ENCODE measurements around the gene DIPK1C. TPM values are rescaled to one million over a fixed set of nuclear protein-coding genes. Genes with fewer than 3 reads are reported as not detected.
A peak's percentile ranks its signal among the peaks of the same experiment; 100 is the strongest.

Gene DIPK1C
- total RNA-seq, 1 donor from 2014 or later: not detected

GRCh38 chr18:74500372-74500771 lies 43.3 kb upstream of the DIPK1C start:
- H3K9me3 ChIP-seq: no peaks in the 10 kb centered on the region
- peaks cover 37% of the 10 kb centered on the region for H3K4me1 ChIP-seq
- DNase-seq (ENCODE audit: extremely low spot score in 2 of 2): no peak
- intact Hi-C loops (cut with DNase I): no loop called here
- peak overlapping the region in 1 of 2 donors; percentile 23 for H3K4me3 ChIP-seq
- H3K36me3 ChIP-seq: peaks cover 0 to 36% of the 10 kb centered on the region in 2 donors
- no peaks in the 10 kb centered on the region for H3K27me3 ChIP-seq
- H3K27ac ChIP-seq: peak overlapping the region; percentile 67
- TF ChIP-seq CTCF (IDR thresholded peaks at IDR 0.05) (no peak), POLR2A (IDR thresholded peaks at IDR 0.05) (no peak), POLR2AphosphoS5 (IDR thresholded peaks at IDR 0.05; ENCODE audit: insufficient read depth in 1 of 2, low read depth in 1 of 2) (no peak)

- intact Hi-C loops (cut with DNase I): loop anchor here (5.0 kb wide), 1 partner anchor 98 kb away; the partner anchor contains the start of gene ZNF407
These were observed 42.5 kb upstream of the DIPK1C start for GRCh38 chr18:74499633-74500032.

GRCh38 chr18:74498712-74499627 lies 41.9 kb upstream of the DIPK1C start:
- intact Hi-C loops (cut with DNase I): loop anchor here (5.0 kb wide), 1 partner anchor 98 kb away; the partner anchor contains the start of gene ZNF407
- Histone ChIP-seq H3K9me3 (no peaks in the 10 kb centered on the region), H3K4me1 (peaks cover 37% of the 10 kb centered on the region), H3K27me3 (no peaks in the 10 kb centered on the region), H3K4me3 (peak overlapping the region; percentile 6 to 23), H3K27ac (peak overlapping the region; percentile 67), H3K36me3 (peaks cover 0 to 31% of the 10 kb centered on the region in 2 donors)
- TF ChIP-seq POLR2A (IDR thresholded peaks at IDR 0.05) (no peak), CTCF (IDR thresholded peaks at IDR 0.05) (no peak), POLR2AphosphoS5 (IDR thresholded peaks at IDR 0.05; ENCODE audit: insufficient read depth in 1 of 2, low read depth in 1 of 2) (no peak)
- no peak for DNase-seq (ENCODE audit: extremely low spot score in 2 of 2)

More at GRCh38 chr18:74499633-74500032, 42.5 kb upstream of the DIPK1C start:
- H3K4me1 ChIP-seq: peaks cover 37% of the 10 kb centered on the region
- H3K4me3 ChIP-seq: peak overlapping the region; percentile 6 to 23
- H3K36me3 ChIP-seq: peaks cover 0 to 36% of the 10 kb centered on the region in 2 donors
- no peak for DNase-seq (ENCODE audit: extremely low spot score in 2 of 2)
- H3K27me3 ChIP-seq: no peaks in the 10 kb centered on the region
- no peaks in the 10 kb centered on the region for H3K9me3 ChIP-seq
- H3K27ac ChIP-seq: peak overlapping the region; percentile 67
- no peak for TF ChIP-seq POLR2A (IDR thresholded peaks at IDR 0.05)
- no peak for TF ChIP-seq POLR2AphosphoS5 (IDR thresholded peaks at IDR 0.05; ENCODE audit: insufficient read depth in 1 of 2, low read depth in 1 of 2)
- no peak for TF ChIP-seq CTCF (IDR thresholded peaks at IDR 0.05)

- H3K4me3 ChIP-seq: no peak overlapping the region
- H3K9me3 ChIP-seq: no peaks in the 10 kb centered on the region
- no peaks in the 10 kb centered on the region for H3K27me3 ChIP-seq
- no peak for TF ChIP-seq POLR2A (IDR thresholded peaks at IDR 0.05)
- TF ChIP-seq POLR2AphosphoS5 (IDR thresholded peaks at IDR 0.05; ENCODE audit: insufficient read depth in 1 of 2, low read depth in 1 of 2): no peak
- no peak for TF ChIP-seq CTCF (IDR thresholded peaks at IDR 0.05)
- intact Hi-C loops (cut with DNase I): loop anchor here (5.0 kb wide), 1 partner anchor 100 kb away; the partner anchor contains the start of gene ZNF407
- no peak for DNase-seq (ENCODE audit: extremely low spot score in 2 of 2)
- H3K27ac ChIP-seq: no peak overlapping the region
- peaks cover 0 to 19% of the 10 kb centered on the region in 2 donors for H3K36me3 ChIP-seq
- peaks cover 37% of the 10 kb centered on the region for H3K4me1 ChIP-seq
These were observed 40.7 kb upstream of the DIPK1C start for GRCh38 chr18:74497778-74498177.

All from vagina (tissue), 2 donors.